ENCODE data around the gene C2orf78. TPM values are rescaled to one million over a fixed set of nuclear protein-coding genes. Genes with fewer than 3 reads are reported as not detected.
"Not testable (repeated sequence)": the region's sequence is repeated elsewhere in the genome, so short reads cannot be mapped to it uniquely, and the experiment has no call there.

Gene C2orf78
- not detected for total RNA-seq
- not detected for polyA plus RNA-seq

GRCh38 chr2:73783883-73784282 is at the start of gene C2orf78:
TSS of gene C2orf78 (plus strand) at chr2:73784183. CDS start at chr2:73784310, 127 bp downstream.
- H3K36me3 Mint-ChIP-seq, result peaks cover 0 to 10% (median 0%) of the 10 kb centered on the region in 3 donors
- DNase-seq; H3K27ac Mint-ChIP-seq; H3K4me3 ChIP-seq (ENCODE audit: low read length); H3K9me3 Mint-ChIP-seq; H3K27me3 ChIP-seq (ENCODE audit: insufficient read depth, low read length, poor library complexity, severe bottlenecking); H3K9me3 ChIP-seq (ENCODE audit: low read length); POLR2A ChIA-PET; CTCF ChIA-PET; H3K4me1 ChIP-seq (ENCODE audit: insufficient read depth, low read length); H3K27ac ChIP-seq (ENCODE audit: low read depth, low read length); H3K36me3 ChIP-seq (ENCODE audit: insufficient read depth, low read length): not testable (repeated sequence)
- H3K4me3 Mint-ChIP-seq, result peak within 1 kb of the TSS in 1 of 7 donors; percentile 51
- peaks cover 10 to 16% (median 13%) of the 10 kb centered on the region in 3 donors for H3K4me1 Mint-ChIP-seq
- H3K27me3 Mint-ChIP-seq, result peaks cover 0 to 12% of the 10 kb centered on the region in 2 donors

- Histone ChIP-seq H3K4me1 (ENCODE audit: insufficient read depth, low read length) (peaks cover 18% of the 10 kb centered on the region), H3K36me3 (ENCODE audit: insufficient read depth, low read length) (peaks cover 21% of the 10 kb centered on the region), H3K4me3 (ENCODE audit: low read length) (peak overlapping the region; percentile 95), H3K9me3 (ENCODE audit: low read length) (no peaks in the 10 kb centered on the region), H3K27ac (ENCODE audit: low read depth, low read length) (peak overlapping the region; percentile 79), H3K27me3 (ENCODE audit: insufficient read depth, low read length, poor library complexity, severe bottlenecking) (no peaks in the 10 kb centered on the region)
- POLR2A ChIA-PET, result interaction anchor here (1.2 kb wide), 1 partner anchor 92 kb away, joined by 3 read pairs; the partner anchor contains the start of gene STAMBP
- Mint-ChIP-seq H3K9me3 (no peaks in the 10 kb centered on the region), H3K4me3 (peak overlapping the region; percentile 89 to 99 (median 95)), H3K27me3 (no peaks in the 10 kb centered on the region), H3K4me1 (peaks cover 24 to 26% (median 25%) of the 10 kb centered on the region in 3 donors), H3K36me3 (peaks cover 9 to 39% (median 15%) of the 10 kb centered on the region in 3 donors), H3K27ac (peak overlapping the region; percentile 77 to 98 (median 92))
- DNase-seq, result no peak
- CTCF ChIA-PET, result interaction anchor here (1.5 to 1.6 kb wide), 3 partner anchors 43 to 411 kb away, joined by 3 to 4 read pairs (median 3); partner anchors contain the start of gene DUSP11
Measured at GRCh38 chr2:73736378-73736777, 47.6 kb upstream of the C2orf78 start.

GRCh38 chr2:73736855-73737779 is 46.9 kb upstream of the C2orf78 start, which contains the start of gene TPRKB:
TSS of gene TPRKB (minus strand) at chr2:73737345. CDS start at chr2:73734569, 2,776 bp downstream.
- H3K36me3 ChIP-seq (ENCODE audit: insufficient read depth, low read length), result peaks cover 14% of the 10 kb centered on the region
- H3K9me3 Mint-ChIP-seq, result no peaks in the 10 kb centered on the region
- no peaks in the 10 kb centered on the region for H3K9me3 ChIP-seq (ENCODE audit: low read length)
- no peaks in the 10 kb centered on the region for H3K27me3 Mint-ChIP-seq
- no peaks in the 10 kb centered on the region for H3K27me3 ChIP-seq (ENCODE audit: insufficient read depth, low read length, poor library complexity, severe bottlenecking)
- H3K27ac Mint-ChIP-seq, result peak within 1 kb of the TSS; percentile 77 to 98 (median 92)
- POLR2A ChIA-PET, result interaction anchor here (0.6 to 1.2 kb wide), 7 partner anchors 42 to 721 kb away, joined by 3 to 5 read pairs (median 3); partner anchors contain the start of genes DGUOK, DUSP11, MOB1A and MTHFD2
- peaks cover 18% of the 10 kb centered on the region for H3K4me1 ChIP-seq (ENCODE audit: insufficient read depth, low read length)
- peak within 1 kb of the TSS; percentile 79 for H3K27ac ChIP-seq (ENCODE audit: low read depth, low read length)
- H3K4me3 ChIP-seq (ENCODE audit: low read length), result peak within 1 kb of the TSS; percentile 95
- peak; percentile 88 to 97 (median 94) for DNase-seq
- H3K36me3 Mint-ChIP-seq, result peaks cover 8 to 39% (median 16%) of the 10 kb centered on the region in 3 donors
- peaks cover 24 to 26% (median 25%) of the 10 kb centered on the region in 3 donors for H3K4me1 Mint-ChIP-seq
- CTCF ChIA-PET, result interaction anchor here (0.6 to 1.6 kb wide), 5 partner anchors 19 to 410 kb away, joined by 3 to 4 read pairs (median 3); partner anchors contain the start of genes ALMS1 and DUSP11
- peak within 1 kb of the TSS; percentile 89 to 99 (median 95) for H3K4me3 Mint-ChIP-seq

- Histone ChIP-seq H3K36me3 (ENCODE audit: insufficient read depth, low read length) (peaks cover 3% of the 10 kb centered on the region), H3K4me1 (ENCODE audit: insufficient read depth, low read length) (peaks cover 18% of the 10 kb centered on the region), H3K9me3 (ENCODE audit: low read length) (no peaks in the 10 kb centered on the region), H3K27me3 (ENCODE audit: insufficient read depth, low read length, poor library complexity, severe bottlenecking) (no peaks in the 10 kb centered on the region), H3K4me3 (ENCODE audit: low read length) (no peak overlapping the region), H3K27ac (ENCODE audit: low read depth, low read length) (no peak overlapping the region)
- ChIA-PET CTCF (no interaction called here), POLR2A (no interaction called here)
- Mint-ChIP-seq H3K4me3 (peak overlapping the region in 2 of 7 donors; percentile 13 to 63), H3K4me1 (peaks cover 24 to 26% (median 25%) of the 10 kb centered on the region in 3 donors), H3K27ac (peak overlapping the region in 2 of 8 donors; percentile 44 to 47), H3K9me3 (no peaks in the 10 kb centered on the region), H3K27me3 (no peaks in the 10 kb centered on the region), H3K36me3 (peaks cover 4 to 33% (median 8%) of the 10 kb centered on the region in 3 donors)
- DNase-seq, result no peak
Measured at GRCh38 chr2:73739101-73739500, 44.9 kb upstream of the C2orf78 start.

GRCh38 chr2:73740767-73741166 is 43.2 kb upstream of the C2orf78 start:
- H3K27me3 Mint-ChIP-seq, result no peaks in the 10 kb centered on the region
- POLR2A ChIA-PET, result no interaction called here
- peaks cover 21 to 24% (median 23%) of the 10 kb centered on the region in 3 donors for H3K4me1 Mint-ChIP-seq
- H3K27ac Mint-ChIP-seq, result peak overlapping the region in 1 of 8 donors; percentile 8
- no peak overlapping the region for H3K4me3 Mint-ChIP-seq
- peaks cover 14% of the 10 kb centered on the region for H3K4me1 ChIP-seq (ENCODE audit: insufficient read depth, low read length)
- CTCF ChIA-PET, result no interaction called here
- H3K9me3 Mint-ChIP-seq, result no peaks in the 10 kb centered on the region
- no peak overlapping the region for H3K27ac ChIP-seq (ENCODE audit: low read depth, low read length)
- DNase-seq, result no peak
- no peaks in the 10 kb centered on the region for H3K9me3 ChIP-seq (ENCODE audit: low read length)
- H3K4me3 ChIP-seq (ENCODE audit: low read length), result no peak overlapping the region
- no peaks in the 10 kb centered on the region for H3K36me3 ChIP-seq (ENCODE audit: insufficient read depth, low read length)
- H3K36me3 Mint-ChIP-seq, result peaks cover 11 to 43% (median 12%) of the 10 kb centered on the region in 3 donors
- H3K27me3 ChIP-seq (ENCODE audit: insufficient read depth, low read length, poor library complexity, severe bottlenecking), result no peaks in the 10 kb centered on the region

- H3K9me3 ChIP-seq (ENCODE audit: low read length), result no peaks in the 10 kb centered on the region
- H3K27ac ChIP-seq (ENCODE audit: low read depth, low read length), result no peak overlapping the region
- H3K36me3 Mint-ChIP-seq, result peaks cover 14 to 69% (median 23%) of the 10 kb centered on the region in 3 donors
- H3K27ac Mint-ChIP-seq, result no peak overlapping the region
- DNase-seq, result no peak
- no peaks in the 10 kb centered on the region for H3K4me1 Mint-ChIP-seq
- H3K4me1 ChIP-seq (ENCODE audit: insufficient read depth, low read length), result no peaks in the 10 kb centered on the region
- H3K27me3 Mint-ChIP-seq, result no peaks in the 10 kb centered on the region
- ChIA-PET POLR2A (no interaction called here), CTCF (no interaction called here)
- H3K36me3 ChIP-seq (ENCODE audit: insufficient read depth, low read length), result no peaks in the 10 kb centered on the region
- H3K4me3 Mint-ChIP-seq, result no peak overlapping the region
- H3K4me3 ChIP-seq (ENCODE audit: low read length), result no peak overlapping the region
- no peaks in the 10 kb centered on the region for H3K27me3 ChIP-seq (ENCODE audit: insufficient read depth, low read length, poor library complexity, severe bottlenecking)
- H3K9me3 Mint-ChIP-seq, result peaks cover 0 to 1% (median 0%) of the 10 kb centered on the region in 5 donors
Measured at GRCh38 chr2:73746015-73746876, 37.7 kb upstream of the C2orf78 start.

GRCh38 chr2:73746877-73747208 is 37.1 kb upstream of the C2orf78 start:
- no peaks in the 10 kb centered on the region for H3K4me1 Mint-ChIP-seq
- peaks cover 3% of the 10 kb centered on the region for H3K36me3 ChIP-seq (ENCODE audit: insufficient read depth, low read length)
- no peak overlapping the region for H3K4me3 ChIP-seq (ENCODE audit: low read length)
- no peaks in the 10 kb centered on the region for H3K27me3 ChIP-seq (ENCODE audit: insufficient read depth, low read length, poor library complexity, severe bottlenecking)
- H3K27ac ChIP-seq (ENCODE audit: low read depth, low read length), result no peak overlapping the region
- H3K27ac Mint-ChIP-seq, result peak overlapping the region in 1 of 8 donors; percentile 27
- H3K4me3 Mint-ChIP-seq, result no peak overlapping the region
- DNase-seq, result no peak
- no peaks in the 10 kb centered on the region for H3K27me3 Mint-ChIP-seq
- H3K36me3 Mint-ChIP-seq, result peaks cover 9 to 65% (median 23%) of the 10 kb centered on the region in 3 donors
- ChIA-PET POLR2A (no interaction called here), CTCF (no interaction called here)
- no peaks in the 10 kb centered on the region for H3K9me3 ChIP-seq (ENCODE audit: low read length)
- H3K4me1 ChIP-seq (ENCODE audit: insufficient read depth, low read length), result no peaks in the 10 kb centered on the region
- H3K9me3 Mint-ChIP-seq, result peaks cover 0 to 1% (median 0%) of the 10 kb centered on the region in 5 donors

All from CD8-positive, alpha-beta memory T cell (primary cell).